ENCODE data around the gene TLDC2. TPM values are rescaled to one million over a fixed set of nuclear protein-coding genes. Genes with fewer than 3 reads are reported as not detected.

The TLDC2 gene
- polyA plus RNA-seq, 1 donor from 2014 or later: not detected

- no peaks in the 10 kb centered on the region for H4K20me1 ChIP-seq (ENCODE audit: insufficient read depth)
- H3K9me3 ChIP-seq (ENCODE audit: low read length): no peaks in the 10 kb centered on the region
- no peak overlapping the region for H3K27ac ChIP-seq (ENCODE audit: low read length)
- no peak for TF ChIP-seq CTCF (IDR thresholded peaks at IDR 0.05; ENCODE audit: poor library complexity, severe bottlenecking)
- no peak for TF ChIP-seq EZH2 (IDR thresholded peaks at IDR 0.05; ENCODE audit: borderline replicate concordance, insufficient read depth, low read length, poor library complexity, severe bottlenecking)
- TF ChIP-seq RAD21 (conservative IDR thresholded peaks at IDR 0.05): no peak
- TF ChIP-seq SMC3 (conservative IDR thresholded peaks at IDR 0.05; ENCODE audit: poor library complexity): no peak
- TF ChIP-seq POLR2AphosphoS5 (IDR thresholded peaks at IDR 0.05): no peak
- no peak for TF ChIP-seq REST (IDR thresholded peaks at IDR 0.05; ENCODE audit: borderline replicate concordance)
- no peak for TF ChIP-seq EP300 (conservative IDR thresholded peaks at IDR 0.05; ENCODE audit: poor library complexity, severe bottlenecking)
- TF ChIP-seq MXI1 (conservative IDR thresholded peaks at IDR 0.05; ENCODE audit: poor library complexity, severe bottlenecking): no peak
- no peak for TF ChIP-seq TAF1 (IDR thresholded peaks at IDR 0.05; ENCODE audit: low read depth)
- no peaks in the 10 kb centered on the region for H3K9me2 ChIP-seq (ENCODE audit: insufficient read depth, low read length)
- no peaks in the 10 kb centered on the region for H3K27me3 ChIP-seq (ENCODE audit: insufficient read depth, low read depth, low read length)
- no peak overlapping the region for H3K9ac ChIP-seq (ENCODE audit: low read length)
- H3K4me3 ChIP-seq (ENCODE audit: low read length): no peak overlapping the region
- no peak overlapping the region for H2AFZ ChIP-seq (ENCODE audit: low read depth, low read length)
- no peaks in the 10 kb centered on the region for H3F3A ChIP-seq (ENCODE audit: insufficient read depth, low read length, poor library complexity, severe bottlenecking)
- no peak overlapping the region for H3K4me2 ChIP-seq (ENCODE audit: low read length)
- no peaks in the 10 kb centered on the region for H3K79me2 ChIP-seq (replicated peaks; ENCODE audit: insufficient read depth, low read length)
- H3K36me3 ChIP-seq (ENCODE audit: insufficient read depth, low read length): no peaks in the 10 kb centered on the region
These were observed 8.1 kb downstream of the TLDC2 start for GRCh38 chr20:36883977-36884535.

GRCh38 chr20:36885356-36885755 is 9.4 kb downstream of the TLDC2 start:
- Histone ChIP-seq H3K36me3 (ENCODE audit: insufficient read depth, low read length) (no peaks in the 10 kb centered on the region), H3K27ac (ENCODE audit: low read length) (no peak overlapping the region), H3K9ac (ENCODE audit: low read length) (no peak overlapping the region), H3K4me2 (ENCODE audit: low read length) (no peak overlapping the region), H3K9me3 (ENCODE audit: low read length) (no peaks in the 10 kb centered on the region), H3K27me3 (ENCODE audit: insufficient read depth, low read depth, low read length) (no peaks in the 10 kb centered on the region), H4K20me1 (ENCODE audit: insufficient read depth) (no peaks in the 10 kb centered on the region), H2AFZ (ENCODE audit: low read depth, low read length) (no peak overlapping the region), H3K4me3 (ENCODE audit: low read length) (no peak overlapping the region), H3F3A (ENCODE audit: insufficient read depth, low read length, poor library complexity, severe bottlenecking) (no peaks in the 10 kb centered on the region), H3K9me2 (ENCODE audit: insufficient read depth, low read length) (no peaks in the 10 kb centered on the region), H3K79me2 (replicated peaks; ENCODE audit: insufficient read depth, low read length) (no peaks in the 10 kb centered on the region)
- TF ChIP-seq POLR2AphosphoS5 (IDR thresholded peaks at IDR 0.05) (no peak), RAD21 (conservative IDR thresholded peaks at IDR 0.05) (no peak), EP300 (conservative IDR thresholded peaks at IDR 0.05; ENCODE audit: poor library complexity, severe bottlenecking) (no peak), REST (IDR thresholded peaks at IDR 0.05; ENCODE audit: borderline replicate concordance) (no peak), MXI1 (conservative IDR thresholded peaks at IDR 0.05; ENCODE audit: poor library complexity, severe bottlenecking) (no peak), TAF1 (IDR thresholded peaks at IDR 0.05; ENCODE audit: low read depth) (no peak), CTCF (IDR thresholded peaks at IDR 0.05; ENCODE audit: poor library complexity, severe bottlenecking) (no peak), SMC3 (conservative IDR thresholded peaks at IDR 0.05; ENCODE audit: poor library complexity) (no peak), EZH2 (IDR thresholded peaks at IDR 0.05; ENCODE audit: borderline replicate concordance, insufficient read depth, low read length, poor library complexity, severe bottlenecking) (no peak)

Data from neural cell (in vitro differentiated cells).